HG02970 (cell line): ENCODE data around the gene PPP2R2C.

Experiments used
- ATAC-seq: cut with Tn5 transposase; IDR thresholded peaks from one replicate; pipeline ENCODE4 v1.9.1; 2021; ENCODE audit warnings: mild to moderate bottlenecking, moderate library complexity, moderate number of reproducible peaks; ENCODE audit not compliant: unreplicated experiment, low FRiP score

PPP2R2C gene

GRCh38 chr4:6369035-6369434 lies 103.4 kb downstream of the PPP2R2C start:
- no peak for ATAC-seq

DNA sequence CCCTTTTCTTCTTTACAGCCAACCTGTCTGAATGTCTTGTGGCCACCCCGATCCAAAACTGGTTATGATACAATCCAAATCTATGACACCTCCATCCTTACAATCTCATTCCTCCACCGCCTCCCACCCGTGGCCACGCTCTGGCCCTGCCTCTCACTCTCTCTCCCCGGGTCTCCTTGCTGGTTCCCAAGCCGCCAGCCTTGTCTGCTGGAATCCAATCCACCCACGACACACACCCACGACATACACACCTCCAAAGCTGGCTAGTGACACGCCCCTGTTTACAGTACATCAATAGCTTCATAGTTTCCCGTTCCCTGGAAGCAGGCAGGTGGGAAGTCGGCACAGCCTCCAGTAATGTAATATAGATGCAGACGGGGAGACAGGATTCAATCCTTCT lies 103.8 kb downstream of the PPP2R2C start:
- no peak for ATAC-seq

DNA sequence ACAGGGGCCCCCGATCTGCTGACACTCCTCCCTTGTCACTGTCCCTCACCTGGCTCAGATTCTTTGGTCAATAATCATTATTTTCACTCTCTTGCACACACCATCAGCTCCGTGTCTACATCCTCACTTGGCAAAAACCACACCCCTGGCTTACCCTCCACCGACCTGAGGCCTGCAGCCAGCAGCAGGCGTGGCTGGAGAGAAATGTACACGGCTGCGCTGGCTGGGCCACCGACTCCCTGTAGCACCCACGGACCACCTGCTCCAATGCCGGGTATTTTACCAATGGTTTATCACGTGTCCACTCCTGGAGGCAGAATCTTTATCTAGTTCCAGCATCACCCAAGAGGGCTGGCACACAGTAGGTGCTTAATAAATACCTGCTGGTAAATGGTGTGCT lies 104.3 kb downstream of the PPP2R2C start:
- no peak for ATAC-seq

GRCh38 chr4:6367371-6367851 lies 105.0 kb downstream of the PPP2R2C start:
- ATAC-seq = no peak

GRCh38 chr4:6366581-6366980 lies 105.8 kb downstream of the PPP2R2C start:
- no peak for ATAC-seq

- no peak for ATAC-seq
Observed at GRCh38 chr4:6365545-6366086, 106.8 kb downstream of the PPP2R2C start.

DNA sequence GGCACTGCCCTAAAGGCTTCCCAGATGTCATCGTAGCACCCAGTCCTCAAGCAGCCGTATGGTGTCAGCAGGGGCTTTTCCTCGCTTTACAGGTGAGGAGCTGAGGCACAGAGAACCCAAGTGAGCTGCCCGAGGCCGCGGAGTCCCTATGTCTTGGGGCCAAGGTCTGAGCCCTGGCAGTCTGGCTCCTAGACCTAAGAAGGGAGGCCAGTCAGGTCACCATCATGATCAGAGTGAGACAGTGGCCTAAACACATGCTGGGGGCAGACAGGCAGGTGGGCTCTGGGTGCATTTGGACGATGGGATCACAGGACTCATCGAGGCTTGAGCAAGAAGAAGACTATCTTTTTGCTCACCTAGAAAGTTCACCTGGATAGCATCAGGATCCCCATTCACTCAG lies 107.8 kb downstream of the PPP2R2C start:
- ATAC-seq = no peak

DNA sequence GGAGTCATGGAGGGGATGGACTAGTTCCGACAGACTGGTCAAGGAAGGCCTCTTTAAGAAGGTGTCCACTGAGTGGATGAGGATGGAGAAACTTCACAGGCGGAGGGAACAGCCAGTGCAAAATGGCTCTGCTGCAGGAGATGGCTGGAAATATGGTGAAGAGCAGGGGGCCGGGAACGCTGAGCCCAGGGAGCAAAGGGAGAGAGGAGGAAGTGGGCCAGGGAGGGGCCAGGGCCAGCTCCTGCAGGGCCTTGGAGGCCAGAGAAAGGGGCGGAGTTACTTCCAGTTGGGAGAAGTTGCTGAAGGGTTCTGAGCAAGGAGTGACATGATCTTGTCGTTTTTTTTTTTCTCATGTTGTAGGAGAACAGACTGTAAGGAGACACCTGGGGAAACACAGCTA lies 108.3 kb downstream of the PPP2R2C start:
- ATAC-seq = no peak

- no peak for ATAC-seq
Observed at GRCh38 chr4:6362896-6363295, 109.5 kb downstream of the PPP2R2C start.

- ATAC-seq = no peak
Observed at GRCh38 chr4:6362243-6362885, 110.0 kb downstream of the PPP2R2C start.

DNA sequence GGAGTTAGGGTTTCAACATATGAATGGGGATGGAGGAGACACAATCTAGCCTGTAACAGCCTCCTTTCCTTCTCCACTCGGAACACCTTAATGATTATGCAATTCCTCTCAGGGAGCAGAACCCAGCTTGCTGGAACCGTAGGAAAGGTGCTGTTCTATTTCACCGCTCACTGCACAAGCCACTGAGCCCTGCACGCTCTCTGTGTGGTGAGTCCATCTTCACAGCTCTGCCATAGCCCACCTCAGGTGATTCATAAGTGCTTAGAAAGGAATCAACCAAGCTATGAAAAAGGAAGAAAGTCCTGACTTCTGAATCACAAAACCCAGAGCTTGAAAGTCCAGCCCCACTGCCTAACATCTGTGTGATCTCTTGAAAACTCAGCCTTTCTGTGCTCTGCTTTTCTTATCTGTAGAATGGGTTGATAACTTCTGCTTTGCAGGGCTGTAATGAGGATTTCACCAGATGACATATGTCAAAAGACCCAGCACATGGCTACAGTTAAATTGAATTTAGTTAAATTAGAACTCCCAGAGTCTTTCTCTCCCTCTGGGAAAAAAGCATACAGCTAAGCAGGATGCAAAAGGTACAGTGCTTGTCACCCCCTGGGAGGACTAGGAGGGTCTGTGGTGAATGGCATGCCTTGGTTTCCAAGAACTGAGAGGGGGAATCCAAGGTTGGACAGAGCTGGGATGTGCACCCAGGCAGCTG lies 111.2 kb downstream of the PPP2R2C start:
- ATAC-seq = no peak

DNA sequence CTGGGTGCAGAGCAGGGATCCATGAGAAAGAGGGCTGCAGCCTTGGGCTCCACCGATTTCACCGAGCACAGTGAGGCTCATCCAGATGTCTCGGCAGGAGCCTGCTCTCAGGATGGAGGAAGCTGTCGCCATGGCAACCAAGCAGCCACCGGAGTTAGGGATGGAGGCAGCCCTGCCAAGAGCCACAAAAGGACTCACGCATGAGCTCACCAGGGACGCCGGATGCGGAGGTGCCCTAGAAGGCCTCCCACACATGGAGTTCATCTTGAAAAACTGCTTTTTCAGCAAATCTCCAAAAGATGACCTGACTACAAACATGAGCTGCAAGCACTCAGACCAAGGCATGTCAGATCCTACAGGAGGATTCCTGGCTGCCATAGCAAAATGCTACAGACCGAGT lies 112.0 kb downstream of the PPP2R2C start:
- ATAC-seq = no peak

DNA sequence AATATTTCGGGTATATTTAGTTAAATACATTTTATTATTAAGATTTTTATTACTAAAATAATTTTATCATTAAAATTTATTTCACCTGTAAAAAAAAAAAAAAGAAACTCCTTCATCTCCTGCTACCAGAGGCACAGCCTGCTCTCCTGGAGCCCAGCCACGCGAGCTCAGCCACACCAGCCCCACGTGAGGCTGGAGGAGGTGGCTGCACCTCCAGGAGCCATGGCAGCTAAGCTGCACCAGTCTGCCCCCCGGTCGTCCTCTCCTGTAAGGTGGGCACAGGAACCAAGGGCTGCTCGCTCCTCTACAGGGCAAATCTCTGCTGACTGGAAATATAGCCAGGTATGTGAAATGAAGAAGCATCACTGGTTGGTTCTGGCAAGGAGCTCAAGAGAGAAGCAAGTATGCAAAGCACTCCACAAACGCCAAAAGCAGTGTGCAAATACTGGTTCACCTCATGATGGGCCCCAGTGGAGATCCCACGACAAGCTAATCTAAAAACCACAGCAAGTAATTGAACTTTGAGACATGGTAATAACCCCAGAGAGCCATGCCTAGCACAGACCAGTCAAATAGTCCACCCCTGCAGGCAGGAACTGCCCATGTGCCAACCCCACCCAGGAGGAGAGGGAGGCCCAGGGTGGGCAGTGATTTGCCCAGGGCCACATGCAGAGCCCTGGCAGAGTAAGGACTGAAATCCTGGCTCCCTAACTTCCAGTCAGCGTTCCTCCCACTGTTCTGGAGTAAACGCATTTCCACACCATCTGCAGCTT lies 112.7 kb downstream of the PPP2R2C start:
- no peak for ATAC-seq

- no peak for ATAC-seq
Observed at GRCh38 chr4:6357476-6357875, 114.9 kb downstream of the PPP2R2C start.

DNA sequence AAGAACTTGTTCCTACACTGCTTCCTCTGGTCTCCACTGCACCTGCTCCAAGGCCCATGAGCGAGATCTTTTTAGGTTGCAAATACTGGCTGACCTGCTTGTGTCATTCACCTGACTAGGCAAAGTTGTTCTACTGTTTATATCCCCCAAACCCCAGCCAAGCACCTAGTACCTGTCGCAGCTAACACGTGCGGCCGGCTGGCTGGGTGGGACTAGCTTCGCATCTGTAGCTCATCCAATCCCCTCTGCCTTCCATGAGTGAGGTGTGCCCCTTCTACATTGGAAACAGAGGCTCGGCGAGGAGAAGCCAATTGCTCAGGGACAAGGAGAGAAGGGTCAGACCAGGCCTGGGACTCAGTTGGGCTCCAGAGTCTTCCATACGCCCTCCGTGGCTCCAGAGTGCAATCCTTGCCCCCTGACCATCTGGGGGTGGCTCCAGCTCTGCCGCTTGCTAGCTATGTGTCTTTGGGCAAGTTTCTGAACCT lies 116.3 kb downstream of the PPP2R2C start:
- no peak for ATAC-seq

DNA sequence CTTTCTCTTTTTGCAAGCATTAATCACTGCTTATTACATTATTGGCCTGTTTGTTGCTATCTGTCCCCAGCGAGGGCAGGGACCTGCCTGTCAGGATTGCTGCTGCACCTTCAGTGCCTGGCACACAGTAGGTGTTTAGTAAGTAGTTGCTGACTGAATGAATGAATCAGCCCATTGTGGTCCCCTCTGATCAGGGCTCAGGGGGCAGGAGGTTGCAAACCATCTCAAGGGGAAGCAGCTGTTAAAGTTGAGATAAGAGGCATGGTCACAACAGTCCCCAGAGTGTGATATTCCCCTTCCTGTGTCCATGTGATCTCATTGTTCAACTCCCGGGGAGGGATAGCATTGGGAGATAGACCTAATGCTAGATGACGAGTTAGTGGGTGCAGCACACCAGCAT lies 117.4 kb downstream of the PPP2R2C start:
- no peak for ATAC-seq

DNA sequence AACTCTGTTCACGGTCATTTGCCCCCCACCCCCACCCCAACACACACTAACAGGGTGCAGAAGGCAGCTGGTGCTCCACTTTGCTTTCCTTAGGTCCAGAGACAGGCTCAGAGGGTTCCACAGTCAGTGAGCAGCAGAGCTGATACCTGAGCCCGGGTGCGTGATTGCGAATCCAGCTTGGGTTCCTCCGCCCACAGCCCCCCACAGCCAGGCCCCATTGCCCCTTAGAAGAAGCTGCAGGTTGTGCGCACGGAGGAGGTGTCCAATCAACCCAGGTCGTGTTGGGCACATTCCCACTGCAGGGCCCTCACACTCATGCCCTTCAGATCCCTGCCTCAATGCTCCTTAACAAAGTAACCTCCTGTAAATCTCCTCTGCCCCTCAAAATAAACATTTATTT lies 117.8 kb downstream of the PPP2R2C start:
- ATAC-seq = no peak

- no peak for ATAC-seq
Observed at GRCh38 chr4:6354119-6354518, 118.3 kb downstream of the PPP2R2C start.

- ATAC-seq = no peak
Observed at GRCh38 chr4:6352031-6352692, 120.3 kb downstream of the PPP2R2C start.

DNA sequence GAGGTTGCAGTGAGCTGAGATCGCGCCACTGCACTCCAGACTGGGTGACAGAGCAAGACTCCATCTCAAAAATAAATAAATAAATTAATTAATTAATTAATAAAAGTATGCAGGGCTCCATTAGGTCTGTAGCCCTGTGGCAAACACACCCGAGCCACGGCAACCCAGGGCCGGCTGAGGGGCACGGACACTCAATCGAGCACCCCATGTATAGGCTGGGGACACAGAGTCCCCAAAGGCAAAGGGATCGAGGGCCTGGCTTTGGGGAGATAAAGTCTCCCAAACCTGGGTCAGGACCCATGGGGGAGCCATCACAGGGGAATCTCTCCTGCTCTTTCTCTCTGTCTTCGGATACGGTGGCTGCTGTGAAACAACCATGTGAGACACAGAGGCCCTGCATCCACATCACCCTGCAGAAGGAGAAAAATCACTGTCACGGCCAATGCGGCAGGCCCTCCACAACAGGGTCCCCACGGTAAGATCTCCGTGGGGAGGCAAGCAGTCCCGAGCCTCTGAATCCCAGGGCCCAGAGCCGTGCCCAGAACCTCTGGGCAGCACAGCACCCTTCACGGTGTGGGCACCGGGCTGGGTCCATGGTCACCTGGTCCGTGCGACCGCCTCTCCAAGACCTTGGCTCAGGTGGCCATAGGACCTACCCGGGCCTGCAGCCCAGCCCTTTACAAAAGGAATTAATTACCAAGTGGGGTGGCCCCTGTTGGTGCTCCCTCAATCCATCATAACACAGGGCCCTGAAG lies 121.0 kb downstream of the PPP2R2C start:
- ATAC-seq = no peak
